GM20431 (cell line): ENCODE data around the gene R3HDM2.

ENCODE experiments used
- in situ Hi-C: fragments of 300-500 bp; cut with MseI, MboI; formaldehyde crosslinking; loops from one replicate; pipeline ENCODE4 v1.15.0; 2020; ENCODE audit warnings: low sequenced_read_pairs; ENCODE audit not compliant: unreplicated experiment

Gene R3HDM2

DNA sequence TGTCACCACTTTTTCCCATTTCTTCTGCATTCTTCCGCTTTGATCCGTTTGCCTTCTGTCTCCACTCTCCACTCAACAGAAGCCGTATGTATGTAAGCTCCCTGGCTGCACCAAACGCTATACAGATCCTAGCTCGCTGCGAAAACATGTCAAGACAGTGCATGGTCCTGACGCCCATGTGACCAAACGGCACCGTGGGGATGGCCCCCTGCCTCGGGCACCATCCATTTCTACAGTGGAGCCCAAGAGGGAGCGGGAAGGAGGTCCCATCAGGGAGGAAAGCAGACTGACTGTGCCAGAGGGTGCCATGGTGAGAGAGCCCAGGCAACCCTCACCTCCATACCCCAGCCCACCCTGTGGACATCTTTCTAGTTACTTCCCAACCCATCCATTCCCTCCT, 37.1 kb upstream of the R3HDM2 start:
- in situ Hi-C loops, result no loop called here

DNA sequence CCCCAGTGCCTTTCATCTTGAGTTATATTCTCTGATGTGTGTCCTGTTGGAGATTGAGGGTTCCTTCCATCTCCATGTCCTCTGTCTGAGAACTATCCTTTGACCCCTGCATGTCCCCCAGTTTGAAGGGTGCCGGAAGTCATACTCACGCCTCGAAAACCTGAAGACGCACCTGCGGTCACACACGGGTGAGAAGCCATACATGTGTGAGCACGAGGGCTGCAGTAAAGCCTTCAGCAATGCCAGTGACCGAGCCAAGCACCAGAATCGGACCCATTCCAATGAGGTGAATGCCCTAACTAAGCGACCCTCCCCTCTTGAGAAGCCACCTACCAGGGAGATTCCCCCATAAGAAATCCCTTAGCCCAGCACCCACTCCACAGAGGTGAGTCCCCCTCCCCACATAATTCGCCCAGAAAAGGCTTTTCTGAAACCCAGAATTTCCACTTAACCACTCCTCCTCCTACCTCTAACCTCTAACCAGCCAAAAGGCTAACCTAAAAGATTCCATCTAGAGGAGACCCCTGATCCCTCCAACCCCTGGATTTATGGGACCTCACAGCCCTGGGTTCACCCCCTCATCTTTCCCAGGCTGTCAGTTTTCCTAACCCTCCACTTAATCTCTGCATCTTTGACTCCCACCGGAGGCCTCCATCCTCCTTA, 36.5 kb upstream of the R3HDM2 start:
- in situ Hi-C loops, result no loop called here

DNA sequence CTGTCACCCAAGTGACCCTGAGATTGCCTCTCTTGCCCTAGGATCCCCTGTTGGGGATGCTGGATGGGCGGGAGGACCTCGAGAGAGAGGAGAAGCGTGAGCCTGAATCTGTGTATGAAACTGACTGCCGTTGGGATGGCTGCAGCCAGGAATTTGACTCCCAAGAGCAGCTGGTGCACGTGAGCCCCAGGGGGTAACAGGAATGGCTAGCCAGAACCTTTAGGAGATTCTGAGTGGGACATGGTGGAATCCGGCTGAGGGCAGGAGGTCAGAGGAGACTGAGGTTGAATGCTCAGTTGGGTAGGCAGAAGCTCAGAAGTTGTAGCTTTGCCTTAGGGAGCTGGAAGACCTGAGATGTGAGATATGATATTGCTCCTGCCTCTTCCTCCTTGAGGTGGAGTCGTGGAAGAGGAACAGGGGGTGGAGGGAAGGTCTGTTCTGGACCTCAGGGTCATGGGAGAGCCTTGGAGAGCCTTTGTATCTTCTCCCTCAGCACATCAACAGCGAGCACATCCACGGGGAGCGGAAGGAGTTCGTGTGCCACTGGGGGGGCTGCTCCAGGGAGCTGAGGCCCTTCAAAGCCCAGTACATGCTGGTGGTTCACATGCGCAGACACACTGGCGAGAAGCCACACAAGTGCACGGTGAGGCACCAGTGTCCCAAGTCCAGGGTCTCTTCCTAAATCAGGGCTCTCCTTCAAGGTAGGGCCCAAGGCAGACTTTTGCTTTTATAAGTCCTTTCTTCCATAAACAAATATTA, 35.1 kb upstream of the R3HDM2 start:
- in situ Hi-C loops, result no loop called here

DNA sequence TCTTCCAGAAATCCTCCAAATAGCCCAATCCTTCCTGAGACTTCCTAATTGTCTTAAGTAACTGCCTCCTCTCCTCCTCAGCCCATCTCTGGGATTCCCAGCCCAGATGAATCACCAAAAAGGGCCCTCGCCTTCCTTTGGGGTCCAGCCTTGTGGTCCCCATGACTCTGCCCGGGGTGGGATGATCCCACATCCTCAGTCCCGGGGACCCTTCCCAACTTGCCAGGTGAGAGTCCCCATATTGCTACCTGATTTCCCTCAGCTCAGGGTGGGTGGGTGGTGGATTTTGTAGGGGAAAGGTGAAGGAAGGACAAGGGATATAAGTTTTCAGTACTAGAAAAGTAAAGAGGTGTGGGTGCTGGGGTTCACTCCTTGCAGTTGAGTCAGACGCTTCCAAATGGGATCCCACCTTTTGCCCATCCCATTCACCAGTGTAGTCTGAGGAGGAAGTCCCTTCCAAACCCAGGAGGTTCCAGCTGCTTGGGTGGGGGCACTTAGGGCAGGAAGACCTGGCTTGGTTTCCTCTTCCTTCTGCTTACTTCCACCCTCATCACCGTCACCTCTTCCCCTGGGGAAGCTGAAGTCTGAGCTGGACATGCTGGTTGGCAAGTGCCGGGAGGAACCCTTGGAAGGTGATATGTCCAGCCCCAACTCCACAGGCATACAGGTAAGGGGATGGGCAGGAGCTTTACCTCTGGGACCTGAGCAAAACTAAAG, 34.3 kb upstream of the R3HDM2 start:
- in situ Hi-C loops, result no loop called here

DNA sequence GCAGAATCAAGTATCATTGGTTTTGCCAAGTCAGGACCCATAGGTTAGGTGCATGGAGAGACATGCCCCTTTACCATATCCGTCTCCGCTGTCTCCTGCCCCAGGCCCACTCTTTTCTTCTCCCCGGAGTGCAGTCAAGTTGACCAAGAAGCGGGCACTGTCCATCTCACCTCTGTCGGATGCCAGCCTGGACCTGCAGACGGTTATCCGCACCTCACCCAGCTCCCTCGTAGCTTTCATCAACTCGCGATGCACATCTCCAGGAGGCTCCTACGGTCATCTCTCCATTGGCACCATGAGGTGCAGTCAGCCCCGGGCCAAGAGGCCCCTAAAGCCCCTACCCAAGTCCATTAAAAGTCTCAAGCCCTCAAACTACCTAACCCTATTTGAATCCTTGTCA, 33.7 kb upstream of the R3HDM2 start:
- in situ Hi-C loops, result no loop called here

DNA sequence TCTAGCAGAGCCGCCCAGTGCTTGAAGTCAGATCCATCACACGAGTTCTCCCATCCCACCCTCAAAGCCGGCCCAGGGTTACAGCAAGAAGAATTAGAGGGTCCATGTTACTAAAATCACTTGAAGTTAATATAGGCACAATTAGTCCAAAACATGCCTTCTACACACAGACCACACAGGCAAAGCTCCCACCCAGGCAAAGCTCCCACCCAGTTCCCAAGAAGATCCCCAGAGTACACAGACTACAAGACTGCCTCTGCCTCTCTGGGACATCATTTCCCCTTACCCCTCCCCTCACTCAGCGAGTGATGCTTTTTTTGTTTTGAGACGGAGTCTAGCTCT, 32.0 kb upstream of the R3HDM2 start:
- in situ Hi-C loops, result no loop called here

DNA sequence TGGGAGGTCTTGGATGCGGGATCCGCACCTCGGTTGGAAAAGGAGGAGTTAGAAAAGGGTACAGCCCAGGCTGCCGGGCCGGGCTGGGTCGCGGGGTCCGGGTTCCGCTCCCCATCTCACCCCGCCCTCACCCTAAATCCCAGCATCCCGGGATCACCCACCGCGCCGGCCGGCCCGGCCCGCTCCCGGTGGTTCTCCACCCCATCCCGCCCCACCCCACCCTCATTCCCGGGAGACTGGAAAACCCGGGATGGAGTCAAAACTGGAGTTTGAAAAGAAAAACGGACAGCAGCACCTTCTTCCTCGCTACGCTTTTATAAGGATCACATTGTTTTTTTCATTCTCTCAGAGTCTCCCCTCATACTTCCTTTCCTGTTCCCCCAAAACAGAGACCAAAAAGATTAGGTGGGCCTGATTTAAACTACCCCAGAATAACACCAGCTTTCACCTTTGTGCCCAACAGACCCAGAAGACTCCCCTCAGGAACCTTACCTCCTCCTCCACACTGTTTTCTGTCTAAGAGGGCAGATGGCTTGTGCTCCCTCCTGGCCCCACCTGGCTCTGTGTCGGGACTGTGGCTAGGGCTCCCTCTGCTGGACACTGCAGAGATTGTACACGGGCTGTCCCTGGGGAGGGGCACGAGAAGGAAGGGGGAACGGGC, 31.5 kb upstream of the R3HDM2 start:
- in situ Hi-C loops, result no loop called here

DNA sequence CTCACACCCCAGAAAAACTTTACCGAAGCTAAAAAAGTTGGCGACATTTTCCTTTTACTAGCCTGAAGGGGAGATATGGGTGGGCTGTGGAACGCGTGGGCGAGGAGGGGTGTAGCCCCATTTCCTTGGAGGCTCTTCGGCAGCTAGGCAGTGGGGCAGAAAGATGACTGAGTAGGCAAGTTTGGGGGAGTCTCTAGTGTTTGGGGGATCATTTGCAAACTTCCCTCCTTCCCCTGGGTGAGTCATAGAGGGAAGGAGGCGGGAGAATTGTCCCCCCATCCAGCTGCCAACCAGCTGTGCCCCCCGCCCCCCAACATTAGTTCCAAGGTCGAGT, 31.0 kb upstream of the R3HDM2 start:
- in situ Hi-C loops, result no loop called here

DNA sequence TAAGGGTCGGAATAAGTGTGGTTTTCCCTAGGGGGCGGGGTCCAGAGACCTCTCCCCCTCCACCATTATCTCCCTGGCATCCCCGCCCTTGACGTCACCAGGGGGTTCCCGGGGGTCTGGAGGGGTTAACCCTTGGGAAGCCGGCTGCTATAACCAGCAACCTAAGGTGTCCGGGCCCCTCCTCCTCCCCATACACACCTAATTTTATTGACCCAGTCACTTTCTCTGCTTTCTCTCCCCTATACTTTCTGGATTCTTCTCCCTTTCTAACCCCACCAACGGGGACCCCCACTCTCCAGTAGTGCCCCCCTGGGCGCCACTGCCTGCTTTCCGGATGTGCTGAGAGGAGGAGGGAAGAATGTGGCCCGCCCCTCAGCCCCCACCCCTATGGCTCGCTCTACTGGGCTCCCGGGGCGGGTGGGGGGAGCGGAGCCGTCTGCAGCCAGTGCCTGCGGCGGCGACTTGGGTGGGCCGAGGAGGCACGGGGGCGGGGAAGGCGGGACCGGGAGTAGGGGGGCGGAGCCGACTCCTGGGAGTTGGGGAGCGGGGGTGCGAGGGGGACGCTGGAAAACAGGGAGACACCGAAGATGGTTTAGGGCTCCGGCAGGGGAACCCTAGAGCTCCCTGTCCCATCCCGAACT, 30.6 kb upstream of the R3HDM2 start:
- in situ Hi-C loops, result no loop called here

DNA sequence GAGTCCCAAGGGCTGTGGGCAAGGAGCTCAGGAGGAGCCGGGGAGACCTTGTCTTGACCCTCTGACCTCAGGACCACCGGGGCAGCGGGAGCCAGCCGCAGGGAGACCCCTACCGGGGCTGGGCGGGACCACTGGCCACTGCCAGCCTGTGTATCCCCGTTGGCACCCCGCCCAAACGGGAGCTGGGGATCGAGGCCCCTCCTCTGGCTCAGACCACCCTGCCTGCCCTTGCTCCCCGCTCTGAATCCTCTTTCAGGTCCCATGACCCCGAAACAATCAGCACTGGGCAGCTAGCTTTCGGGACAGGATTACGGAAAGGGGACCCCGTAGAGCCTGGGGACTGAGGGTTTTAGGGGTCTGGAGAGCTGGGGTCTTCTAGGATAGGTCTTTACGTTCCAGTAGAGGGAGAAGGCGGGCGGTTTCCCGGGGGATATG, 30.0 kb upstream of the R3HDM2 start:
- in situ Hi-C loops, result no loop called here

DNA sequence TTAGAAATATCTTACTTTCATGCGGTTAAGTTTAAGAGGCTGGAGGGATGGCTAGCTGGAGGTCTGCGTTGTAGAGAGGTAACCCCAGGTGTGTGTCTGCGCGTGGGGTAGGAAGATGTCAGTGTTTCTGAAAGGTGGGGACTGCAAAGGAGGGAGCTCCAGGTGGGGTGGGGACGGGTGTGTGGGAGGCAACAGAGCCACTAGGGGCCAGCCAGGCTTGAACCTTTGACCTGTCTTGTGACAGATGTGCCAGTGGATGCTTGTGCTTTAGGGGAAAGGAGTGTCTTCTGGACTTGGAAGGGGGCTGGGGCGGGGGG, 29.6 kb upstream of the R3HDM2 start:
- in situ Hi-C loops, result no loop called here

DNA sequence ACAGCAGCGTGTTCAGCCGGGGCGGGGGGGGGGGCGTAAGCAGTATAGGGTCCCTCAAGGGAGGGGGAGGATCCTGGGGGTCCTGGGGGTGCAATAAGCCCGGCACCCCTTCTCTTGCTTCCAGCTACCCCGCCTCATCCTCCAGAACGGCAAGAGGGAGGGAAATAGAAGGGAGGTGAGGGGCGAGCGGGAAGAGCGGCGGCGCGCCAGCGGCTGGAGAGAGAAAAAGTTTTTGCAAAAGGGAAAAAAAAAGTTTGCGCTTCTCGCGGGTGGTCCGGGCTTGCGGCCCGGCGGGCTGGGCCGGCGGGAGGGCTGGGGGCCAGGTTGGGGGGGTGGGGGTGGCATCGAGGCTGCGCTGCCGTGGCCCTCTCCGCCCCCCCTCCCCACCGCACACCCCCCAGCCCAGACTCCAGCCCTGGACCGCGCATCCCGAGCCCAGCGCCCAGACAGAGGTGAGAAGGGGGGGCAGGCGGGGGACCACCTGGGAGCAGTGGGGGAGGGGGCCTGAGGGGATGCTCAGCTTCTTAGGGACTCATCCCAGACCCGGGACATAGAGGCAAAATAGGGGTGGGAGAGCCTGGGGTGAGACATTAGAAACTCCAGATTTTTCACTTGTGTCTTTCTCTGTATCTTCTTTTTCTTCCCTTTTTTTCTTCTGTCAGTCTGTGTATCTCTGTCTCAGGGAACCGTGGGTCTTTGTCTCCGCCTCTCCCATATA, 29.1 kb upstream of the R3HDM2 start, which contains the start of gene GLI1:
GLI1 (plus strand) TSS at position 36 of the 718 bp plus-strand sequence. CDS start 3,907 bp downstream, outside the sequence.
- in situ Hi-C loops, result loop anchor here (10.0 kb wide), 1 partner anchor 195 kb away; no protein-coding TSS in a partner anchor

DNA sequence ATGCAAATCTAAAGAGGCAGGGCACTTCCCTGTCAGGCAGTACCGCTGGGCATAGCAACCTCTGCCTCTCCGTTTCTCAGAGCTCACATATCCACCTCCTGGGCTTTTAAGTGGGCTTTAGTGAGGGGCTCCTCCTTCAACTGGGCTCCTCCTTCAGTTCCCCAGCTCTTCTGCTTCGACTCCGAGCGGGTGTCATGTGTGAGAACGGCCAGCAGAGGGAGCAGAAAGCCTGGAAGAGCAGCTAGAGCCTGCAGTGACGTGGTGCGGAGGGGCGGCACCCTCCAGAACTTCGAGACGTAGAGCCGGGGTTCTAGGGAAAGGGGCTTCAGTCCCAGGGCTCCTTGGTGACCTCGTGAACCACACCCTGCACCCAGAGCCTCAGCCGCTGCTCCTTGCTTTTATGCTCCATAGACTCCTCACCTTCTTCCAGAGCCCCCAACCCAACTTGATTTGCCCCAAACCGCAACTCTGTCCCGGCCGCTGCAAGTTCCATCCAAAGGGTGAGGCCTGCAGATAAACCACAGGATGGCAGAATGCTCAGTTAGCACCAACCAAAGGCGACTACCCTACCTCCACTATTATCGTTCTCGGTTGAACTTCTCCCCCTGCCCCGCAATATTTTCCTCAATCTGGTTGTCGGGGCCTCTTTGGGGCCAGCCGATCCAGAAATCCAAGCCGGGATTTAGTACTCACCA, 28.4 kb upstream of the R3HDM2 start:
- in situ Hi-C loops, result loop anchor here (10.0 kb wide), 1 partner anchor 194 kb away; no protein-coding TSS in a partner anchor

DNA sequence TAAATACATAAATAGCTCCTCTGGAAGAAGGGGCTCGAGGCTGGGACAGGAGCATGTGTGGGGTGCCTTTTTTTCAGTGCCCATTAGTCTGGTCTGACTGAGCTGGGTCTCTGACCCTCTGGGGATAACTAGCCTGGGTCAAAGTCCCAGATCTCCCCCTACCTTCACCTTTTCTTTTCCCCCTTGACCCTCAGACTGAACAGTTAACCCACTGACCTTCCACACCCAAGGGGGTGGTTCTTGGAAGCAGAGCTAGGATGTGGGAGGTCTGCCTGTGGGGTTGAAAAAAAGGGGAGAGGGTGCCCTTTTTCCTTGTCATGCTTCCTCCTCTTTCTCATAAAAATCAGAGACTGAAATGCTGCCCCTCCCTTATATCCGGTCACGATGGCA, 27.8 kb upstream of the R3HDM2 start:
- in situ Hi-C loops, result loop anchor here (10.0 kb wide), 1 partner anchor 194 kb away; no protein-coding TSS in a partner anchor

DNA sequence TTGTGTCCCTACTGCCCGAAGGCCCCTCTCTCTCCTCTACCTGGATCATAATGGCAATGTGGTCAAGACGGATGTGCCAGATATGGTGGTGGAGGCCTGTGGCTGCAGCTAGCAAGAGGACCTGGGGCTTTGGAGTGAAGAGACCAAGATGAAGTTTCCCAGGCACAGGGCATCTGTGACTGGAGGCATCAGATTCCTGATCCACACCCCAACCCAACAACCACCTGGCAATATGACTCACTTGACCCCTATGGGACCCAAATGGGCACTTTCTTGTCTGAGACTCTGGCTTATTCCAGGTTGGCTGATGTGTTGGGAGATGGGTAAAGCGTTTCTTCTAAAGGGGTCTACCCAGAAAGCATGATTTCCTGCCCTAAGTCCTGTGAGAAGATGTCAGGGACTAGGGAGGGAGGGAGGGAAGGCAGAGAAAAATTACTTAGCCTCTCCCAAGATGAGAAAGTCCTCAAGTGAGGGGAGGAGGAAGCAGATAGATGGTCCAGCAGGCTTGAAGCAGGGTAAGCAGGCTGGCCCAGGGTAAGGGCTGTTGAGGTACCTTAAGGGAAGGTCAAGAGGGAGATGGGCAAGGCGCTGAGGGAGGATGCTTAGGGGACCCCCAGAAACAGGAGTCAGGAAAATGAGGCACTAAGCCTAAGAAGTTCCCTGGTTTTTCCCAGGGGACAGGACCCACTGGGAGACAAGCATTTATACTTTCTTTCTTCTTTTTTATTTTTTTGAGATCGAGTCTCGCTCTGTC, 26.1 kb upstream of the R3HDM2 start:
- in situ Hi-C loops, result loop anchor here (10.0 kb wide), 1 partner anchor 192 kb away; no protein-coding TSS in a partner anchor

DNA sequence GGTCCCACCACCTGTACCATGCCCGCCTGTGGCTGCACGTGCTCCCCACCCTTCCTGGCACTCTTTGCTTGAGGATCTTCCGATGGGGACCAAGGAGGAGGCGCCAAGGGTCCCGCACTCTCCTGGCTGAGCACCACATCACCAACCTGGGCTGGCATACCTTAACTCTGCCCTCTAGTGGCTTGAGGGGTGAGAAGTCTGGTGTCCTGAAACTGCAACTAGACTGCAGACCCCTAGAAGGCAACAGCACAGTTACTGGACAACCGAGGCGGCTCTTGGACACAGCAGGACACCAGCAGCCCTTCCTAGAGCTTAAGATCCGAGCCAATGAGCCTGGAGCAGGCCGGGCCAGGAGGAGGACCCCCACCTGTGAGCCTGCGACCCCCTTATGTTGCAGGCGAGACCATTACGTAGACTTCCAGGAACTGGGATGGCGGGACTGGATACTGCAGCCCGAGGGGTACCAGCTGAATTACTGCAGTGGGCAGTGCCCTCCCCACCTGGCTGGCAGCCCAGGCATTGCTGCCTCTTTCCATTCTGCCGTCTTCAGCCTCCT, 25.4 kb upstream of the R3HDM2 start:
- in situ Hi-C loops, result loop anchor here (10.0 kb wide), 1 partner anchor 191 kb away; no protein-coding TSS in a partner anchor

DNA sequence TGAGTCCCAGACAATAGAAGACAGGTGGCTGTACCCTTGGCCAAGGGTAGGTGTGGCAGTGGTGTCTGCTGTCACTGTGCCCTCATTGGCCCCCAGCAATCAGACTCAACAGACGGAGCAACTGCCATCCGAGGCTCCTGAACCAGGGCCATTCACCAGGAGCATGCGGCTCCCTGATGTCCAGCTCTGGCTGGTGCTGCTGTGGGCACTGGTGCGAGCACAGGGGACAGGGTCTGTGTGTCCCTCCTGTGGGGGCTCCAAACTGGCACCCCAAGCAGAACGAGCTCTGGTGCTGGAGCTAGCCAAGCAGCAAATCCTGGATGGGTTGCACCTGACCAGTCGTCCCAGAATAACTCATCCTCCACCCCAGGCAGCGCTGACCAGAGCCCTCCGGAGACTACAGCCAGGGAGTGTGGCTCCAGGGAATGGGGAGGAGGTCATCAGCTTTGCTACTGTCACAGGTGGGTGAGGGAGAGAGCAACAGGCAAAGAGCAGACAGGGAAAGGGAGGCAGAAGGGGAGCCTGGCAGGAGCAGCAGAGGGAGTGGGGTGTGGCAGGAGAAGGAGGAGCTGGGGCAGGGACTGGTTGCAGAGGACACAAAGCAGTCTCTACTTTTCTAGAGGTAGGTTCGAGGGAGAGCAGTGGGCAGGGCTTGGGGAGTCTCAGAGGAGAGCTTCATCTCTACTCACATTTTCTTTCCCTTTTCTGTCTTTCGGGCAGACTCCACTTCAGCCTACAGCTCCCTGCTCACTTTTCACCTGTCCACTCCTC, 24.7 kb upstream of the R3HDM2 start:
- in situ Hi-C loops, result loop anchor here (10.0 kb wide), 1 partner anchor 191 kb away; no protein-coding TSS in a partner anchor
